ENCODE measurements around the gene ERBB4. TPM values are rescaled to one million over a fixed set of nuclear protein-coding genes. Genes with fewer than 3 reads are reported as not detected.

Gene ERBB4
- total RNA-seq, 1 donor from 2014 or later = 1.2 TPM

DNA sequence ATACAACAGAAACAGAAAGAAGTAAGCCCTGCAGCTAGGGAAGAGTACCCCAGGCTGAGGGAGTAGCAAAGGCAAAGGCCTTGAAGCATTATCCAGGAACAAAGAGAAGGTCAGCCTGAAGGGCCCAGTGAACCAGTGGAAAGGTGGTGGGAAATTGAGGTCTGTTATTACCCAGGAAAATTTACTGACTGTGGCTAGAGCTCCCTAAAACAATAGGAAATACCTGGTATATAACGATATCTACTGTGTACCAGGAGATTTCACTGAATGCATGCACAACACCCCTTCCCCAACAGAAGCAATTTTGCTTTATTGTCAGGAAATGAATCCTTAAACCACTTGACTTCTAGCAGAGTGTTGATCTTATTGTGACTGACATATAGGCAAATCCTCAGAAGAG lies 365.3 kb downstream of the ERBB4 start:
- no peaks in the 10 kb centered on the region for H3K4me1 ChIP-seq (ENCODE audit: insufficient read depth, low read length)
- FAIRE-seq (no peak), DNase-seq (ENCODE audit: low read depth) (no peak)
- Mint-ChIP-seq H3K27ac (ENCODE audit: unreplicated experiment) (no peak overlapping the region), H3K36me3 (ENCODE audit: low read depth, unreplicated experiment) (no peaks in the 10 kb centered on the region), H3K4me1 (ENCODE audit: low read depth, unreplicated experiment) (peaks cover 9% of the 10 kb centered on the region), H3K27me3 (ENCODE audit: low read depth, unreplicated experiment) (no peaks in the 10 kb centered on the region), H3K4me3 (ENCODE audit: unreplicated experiment) (no peak overlapping the region), H3K9me3 (ENCODE audit: unreplicated experiment) (peaks cover 5% of the 10 kb centered on the region)
- no peak overlapping the region for H2AFZ ChIP-seq (ENCODE audit: low read depth, low read length)
- no peaks in the 10 kb centered on the region for H3K79me2 ChIP-seq (ENCODE audit: insufficient read depth, low read length)
- H3K27me3 ChIP-seq (ENCODE audit: insufficient read depth, low read length) = no peaks in the 10 kb centered on the region
- no peaks in the 10 kb centered on the region for H4K20me1 ChIP-seq (ENCODE audit: insufficient read depth, low read length)
- no peaks in the 10 kb centered on the region for H3K36me3 ChIP-seq (ENCODE audit: insufficient read depth, low read length)
- peaks cover 2% of the 10 kb centered on the region for H3K9me3 ChIP-seq (ENCODE audit: insufficient read depth, low read depth, low read length)
- H3K9ac ChIP-seq (ENCODE audit: low read length) = no peak overlapping the region
- H3K4me2 ChIP-seq (ENCODE audit: low read length) = peak overlapping the region; percentile 31
- H3K4me3 ChIP-seq (ENCODE audit: insufficient read depth, low read depth, low read length) = no peak overlapping the region
- H3K27ac ChIP-seq (ENCODE audit: low read depth, low read length) = no peak overlapping the region
- TF ChIP-seq, protein P1, sequence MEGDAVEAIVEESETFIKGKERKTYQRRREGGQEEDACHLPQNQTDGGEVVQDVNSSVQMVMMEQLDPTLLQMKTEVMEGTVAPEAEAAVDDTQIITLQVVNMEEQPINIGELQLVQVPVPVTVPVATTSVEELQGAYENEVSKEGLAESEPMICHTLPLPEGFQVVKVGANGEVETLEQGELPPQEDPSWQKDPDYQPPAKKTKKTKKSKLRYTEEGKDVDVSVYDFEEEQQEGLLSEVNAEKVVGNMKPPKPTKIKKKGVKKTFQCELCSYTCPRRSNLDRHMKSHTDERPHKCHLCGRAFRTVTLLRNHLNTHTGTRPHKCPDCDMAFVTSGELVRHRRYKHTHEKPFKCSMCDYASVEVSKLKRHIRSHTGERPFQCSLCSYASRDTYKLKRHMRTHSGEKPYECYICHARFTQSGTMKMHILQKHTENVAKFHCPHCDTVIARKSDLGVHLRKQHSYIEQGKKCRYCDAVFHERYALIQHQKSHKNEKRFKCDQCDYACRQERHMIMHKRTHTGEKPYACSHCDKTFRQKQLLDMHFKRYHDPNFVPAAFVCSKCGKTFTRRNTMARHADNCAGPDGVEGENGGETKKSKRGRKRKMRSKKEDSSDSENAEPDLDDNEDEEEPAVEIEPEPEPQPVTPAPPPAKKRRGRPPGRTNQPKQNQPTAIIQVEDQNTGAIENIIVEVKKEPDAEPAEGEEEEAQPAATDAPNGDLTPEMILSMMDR (IDR thresholded peaks at IDR 0.05; ENCODE audit: insufficient read depth, low read depth, low read length) = no peak
- no peak for TF ChIP-seq EZH2 (IDR thresholded peaks at IDR 0.05; ENCODE audit: insufficient read depth, low read length)

DNA sequence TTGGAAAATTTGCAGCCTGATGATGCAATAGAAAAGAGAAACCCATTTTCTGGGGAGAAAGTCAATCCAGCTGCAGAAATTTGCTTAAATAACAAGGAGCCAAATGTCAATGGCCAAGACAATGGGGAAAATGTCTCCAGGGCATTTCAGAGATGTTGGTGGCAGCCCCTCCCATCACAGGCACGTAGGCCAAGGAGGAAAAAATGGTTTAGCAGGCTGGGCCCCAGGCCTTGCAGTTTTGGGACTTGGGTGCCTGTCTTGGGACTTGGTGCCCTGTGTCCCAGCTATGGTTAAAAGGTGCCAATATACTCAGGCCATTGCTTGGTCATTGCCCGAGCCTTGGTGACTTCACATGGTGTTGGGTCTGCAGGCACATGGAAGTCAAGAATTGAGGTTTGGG lies 368.2 kb downstream of the ERBB4 start:
- H3K9ac ChIP-seq (ENCODE audit: low read length) = no peak overlapping the region
- H3K27me3 ChIP-seq (ENCODE audit: insufficient read depth, low read length) = no peaks in the 10 kb centered on the region
- no peaks in the 10 kb centered on the region for H3K4me1 ChIP-seq (ENCODE audit: insufficient read depth, low read length)
- H3K27ac ChIP-seq (ENCODE audit: low read depth, low read length) = no peak overlapping the region
- TF ChIP-seq, protein P1 (IDR thresholded peaks at IDR 0.05; ENCODE audit: insufficient read depth, low read depth, low read length) = no peak
- TF ChIP-seq EZH2 (IDR thresholded peaks at IDR 0.05; ENCODE audit: insufficient read depth, low read length) = no peak
- no peaks in the 10 kb centered on the region for H3K36me3 Mint-ChIP-seq (ENCODE audit: low read depth, unreplicated experiment)
- H3K4me3 ChIP-seq (ENCODE audit: insufficient read depth, low read depth, low read length) = no peak overlapping the region
- H3K4me1 Mint-ChIP-seq (ENCODE audit: low read depth, unreplicated experiment) = peaks cover 5% of the 10 kb centered on the region
- no peak overlapping the region for H3K27ac Mint-ChIP-seq (ENCODE audit: unreplicated experiment)
- FAIRE-seq (no peak), DNase-seq (ENCODE audit: low read depth) (no peak)
- no peaks in the 10 kb centered on the region for H3K27me3 Mint-ChIP-seq (ENCODE audit: low read depth, unreplicated experiment)
- H3K79me2 ChIP-seq (ENCODE audit: insufficient read depth, low read length) = no peaks in the 10 kb centered on the region
- H3K36me3 ChIP-seq (ENCODE audit: insufficient read depth, low read length) = no peaks in the 10 kb centered on the region
- H3K9me3 ChIP-seq (ENCODE audit: insufficient read depth, low read depth, low read length) = peaks cover 2% of the 10 kb centered on the region
- H2AFZ ChIP-seq (ENCODE audit: low read depth, low read length) = no peak overlapping the region
- H3K4me2 ChIP-seq (ENCODE audit: low read length) = no peak overlapping the region
- no peak overlapping the region for H3K4me3 Mint-ChIP-seq (ENCODE audit: unreplicated experiment)
- H3K9me3 Mint-ChIP-seq (ENCODE audit: unreplicated experiment) = peaks cover 5% of the 10 kb centered on the region
- H4K20me1 ChIP-seq (ENCODE audit: insufficient read depth, low read length) = no peaks in the 10 kb centered on the region

DNA sequence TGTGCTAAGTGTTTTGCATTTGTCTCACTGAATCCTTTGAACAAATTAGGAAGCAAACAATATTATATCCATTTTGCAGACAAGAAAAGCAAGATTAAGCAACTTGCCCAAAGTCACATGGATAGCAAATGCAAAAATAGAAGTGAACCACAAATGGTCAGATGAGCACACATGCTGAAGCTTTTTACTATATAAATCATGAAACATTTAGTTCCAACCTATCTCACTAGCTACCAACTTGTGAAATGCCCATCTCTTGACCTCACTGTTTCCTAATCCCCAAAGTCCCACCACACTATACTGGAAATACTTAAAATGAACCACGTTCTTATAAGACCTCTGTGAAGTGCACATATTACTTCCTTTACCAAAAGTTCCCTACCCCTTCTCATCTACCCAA lies 380.5 kb downstream of the ERBB4 start:
- Histone ChIP-seq H3K36me3 (ENCODE audit: insufficient read depth, low read length) (no peaks in the 10 kb centered on the region), H3K4me1 (ENCODE audit: insufficient read depth, low read length) (no peaks in the 10 kb centered on the region), H3K4me2 (ENCODE audit: low read length) (no peak overlapping the region), H3K27me3 (ENCODE audit: insufficient read depth, low read length) (no peaks in the 10 kb centered on the region), H3K4me3 (ENCODE audit: insufficient read depth, low read depth, low read length) (no peak overlapping the region), H4K20me1 (ENCODE audit: insufficient read depth, low read length) (no peaks in the 10 kb centered on the region), H3K9ac (ENCODE audit: low read length) (no peak overlapping the region), H2AFZ (ENCODE audit: low read depth, low read length) (no peak overlapping the region), H3K79me2 (ENCODE audit: insufficient read depth, low read length) (no peaks in the 10 kb centered on the region), H3K9me3 (ENCODE audit: insufficient read depth, low read depth, low read length) (no peaks in the 10 kb centered on the region), H3K27ac (ENCODE audit: low read depth, low read length) (no peak overlapping the region)
- TF ChIP-seq EZH2 (IDR thresholded peaks at IDR 0.05; ENCODE audit: insufficient read depth, low read length) = no peak
- TF ChIP-seq, protein P1 (IDR thresholded peaks at IDR 0.05; ENCODE audit: insufficient read depth, low read depth, low read length) = no peak
- Mint-ChIP-seq H3K4me3 (ENCODE audit: unreplicated experiment) (no peak overlapping the region), H3K9me3 (ENCODE audit: unreplicated experiment) (no peaks in the 10 kb centered on the region), H3K36me3 (ENCODE audit: low read depth, unreplicated experiment) (no peaks in the 10 kb centered on the region), H3K27ac (ENCODE audit: unreplicated experiment) (no peak overlapping the region), H3K27me3 (ENCODE audit: low read depth, unreplicated experiment) (no peaks in the 10 kb centered on the region), H3K4me1 (ENCODE audit: low read depth, unreplicated experiment) (peaks cover 19% of the 10 kb centered on the region)
- no peak for DNase-seq (ENCODE audit: low read depth)
- no peak for FAIRE-seq

Data from astrocyte (in vitro differentiated cells and primary cell).